Adipocyte (in vitro differentiated cells): ENCODE data around the gene TTF2.
A peak's percentile ranks its signal among the peaks of the same experiment; 100 is the strongest.
"Not testable (repeated sequence)": the region's sequence is repeated elsewhere in the genome, so short reads cannot be mapped to it uniquely, and the experiment has no call there.

ENCODE experiments used
- DNase-seq: peaks from one replicate; pipeline ENCODE4 v3.0.0-alpha.2; 2015; ENCODE audit warnings: low read depth
- H3K27me3 ChIP-seq: replicated peaks from 2 replicates; pipeline ENCODE4 v1.7.0; 2013; ENCODE audit warnings: mild to moderate bottlenecking, low read length, moderate library complexity; ENCODE audit not compliant: control insufficient read depth, insufficient read depth
- H3K36me3 ChIP-seq: 2 replicates; pipeline ENCODE4 v1.7.0; 2013; ENCODE audit warnings: low read length, mild to moderate bottlenecking, moderate library complexity; ENCODE audit not compliant: control insufficient read depth, insufficient read depth, severe bottlenecking
- H3K4me1 ChIP-seq: 2 replicates; pipeline ENCODE4 v1.7.0; 2013; ENCODE audit warnings: mild to moderate bottlenecking, low read length, moderate library complexity; ENCODE audit not compliant: control insufficient read depth, insufficient read depth
- H3K4me3 ChIP-seq: 2 replicates; pipeline ENCODE4 v1.7.0; 2013; ENCODE audit warnings: mild to moderate bottlenecking, low read length, moderate library complexity
- H3K9ac ChIP-seq: 2 replicates; pipeline ENCODE4 v1.7.0; 2013; ENCODE audit warnings: mild to moderate bottlenecking, low read length, moderate library complexity
- H3K9me3 ChIP-seq: 2 replicates; pipeline ENCODE4 v1.7.0; 2013; ENCODE audit warnings: mild to moderate bottlenecking, low read length, moderate library complexity; ENCODE audit not compliant: control insufficient read depth

Gene TTF2

GRCh38 chr1:117110774-117111173 is 50.6 kb downstream of the TTF2 start:
- Histone ChIP-seq H3K36me3 (no peaks in the 10 kb centered on the region), H3K4me3 (no peak overlapping the region), H3K9me3 (no peaks in the 10 kb centered on the region), H3K9ac (no peak overlapping the region), H3K4me1 (no peaks in the 10 kb centered on the region), H3K27me3 (no peaks in the 10 kb centered on the region)
- DNase-seq, result no peak

GRCh38 chr1:117112047-117112717 is 52.1 kb downstream of the TTF2 start:
- H3K4me3 ChIP-seq, result no peak overlapping the region
- no peaks in the 10 kb centered on the region for H3K4me1 ChIP-seq
- no peaks in the 10 kb centered on the region for H3K9me3 ChIP-seq
- no peak overlapping the region for H3K9ac ChIP-seq
- no peaks in the 10 kb centered on the region for H3K36me3 ChIP-seq
- DNase-seq, result no peak
- H3K27me3 ChIP-seq, result no peaks in the 10 kb centered on the region

- Histone ChIP-seq H3K36me3 (no peaks in the 10 kb centered on the region), H3K27me3 (no peaks in the 10 kb centered on the region), H3K9me3 (no peaks in the 10 kb centered on the region), H3K9ac (no peak overlapping the region), H3K4me1 (no peaks in the 10 kb centered on the region), H3K4me3 (no peak overlapping the region)
- DNase-seq, result no peak
Measured at GRCh38 chr1:117113199-117113598, 53.1 kb downstream of the TTF2 start.

- Histone ChIP-seq H3K9ac (no peak overlapping the region), H3K27me3 (no peaks in the 10 kb centered on the region), H3K9me3 (no peaks in the 10 kb centered on the region), H3K4me1 (no peaks in the 10 kb centered on the region), H3K36me3 (no peaks in the 10 kb centered on the region), H3K4me3 (no peak overlapping the region)
- no peak for DNase-seq
Measured at GRCh38 chr1:117114877-117115276, 54.8 kb downstream of the TTF2 start.

GRCh38 chr1:117116090-117116783 is 56.1 kb downstream of the TTF2 start:
- Histone ChIP-seq H3K9me3 (no peaks in the 10 kb centered on the region), H3K4me1 (peaks cover 4% of the 10 kb centered on the region), H3K9ac (no peak overlapping the region), H3K36me3 (no peaks in the 10 kb centered on the region), H3K27me3 (no peaks in the 10 kb centered on the region), H3K4me3 (no peak overlapping the region)
- DNase-seq, result no peak

GRCh38 chr1:117116784-117117130 is 56.6 kb downstream of the TTF2 start:
- DNase-seq, result no peak
- Histone ChIP-seq H3K36me3 (no peaks in the 10 kb centered on the region), H3K4me3 (no peak overlapping the region), H3K9ac (no peak overlapping the region), H3K4me1 (peaks cover 4% of the 10 kb centered on the region), H3K9me3 (no peaks in the 10 kb centered on the region), H3K27me3 (no peaks in the 10 kb centered on the region)

- no peak for DNase-seq
- Histone ChIP-seq H3K4me3 (no peak overlapping the region), H3K27me3 (no peaks in the 10 kb centered on the region), H3K4me1 (peaks cover 9% of the 10 kb centered on the region), H3K9ac (no peak overlapping the region), H3K36me3 (no peaks in the 10 kb centered on the region), H3K9me3 (no peaks in the 10 kb centered on the region)
Measured at GRCh38 chr1:117117697-117118096, 57.6 kb downstream of the TTF2 start.

GRCh38 chr1:117118137-117118536 is 58.0 kb downstream of the TTF2 start:
- peaks cover 9% of the 10 kb centered on the region for H3K4me1 ChIP-seq
- no peaks in the 10 kb centered on the region for H3K36me3 ChIP-seq
- no peak overlapping the region for H3K9ac ChIP-seq
- no peaks in the 10 kb centered on the region for H3K9me3 ChIP-seq
- H3K27me3 ChIP-seq, result no peaks in the 10 kb centered on the region
- no peak overlapping the region for H3K4me3 ChIP-seq
- DNase-seq, result no peak

- H3K4me1 ChIP-seq, H3K36me3 ChIP-seq, H3K4me3 ChIP-seq, H3K27me3 ChIP-seq, DNase-seq, H3K9ac ChIP-seq, H3K9me3 ChIP-seq: not testable (repeated sequence)
Measured at GRCh38 chr1:117119144-117119543, 59.0 kb downstream of the TTF2 start.

- Histone ChIP-seq H3K4me1 (peaks cover 9% of the 10 kb centered on the region), H3K9me3 (no peaks in the 10 kb centered on the region), H3K9ac (peak overlapping the region; percentile 90), H3K27me3 (peaks cover 4% of the 10 kb centered on the region), H3K4me3 (peak overlapping the region; percentile 91), H3K36me3 (no peaks in the 10 kb centered on the region)
- no peak for DNase-seq
Measured at GRCh38 chr1:117120774-117121588, 60.9 kb downstream of the TTF2 start.

GRCh38 chr1:117121589-117122329 is 61.6 kb downstream of the TTF2 start, which contains the start of gene TRIM45:
Gene TRIM45 (minus strand): TSS chr1:117121749. CDS start chr1:117121201, 548 bp downstream.
- Histone ChIP-seq H3K27me3 (peaks cover 4% of the 10 kb centered on the region), H3K9ac (peak within 1 kb of the TSS; percentile 90), H3K9me3 (no peaks in the 10 kb centered on the region), H3K36me3 (no peaks in the 10 kb centered on the region), H3K4me3 (peak within 1 kb of the TSS; percentile 91), H3K4me1 (peaks cover 9% of the 10 kb centered on the region)
- peak; percentile 99 for DNase-seq
